Measurements from ENCODE around the gene TAF15. TPM values are rescaled to one million over a fixed set of nuclear protein-coding genes. Genes with fewer than 3 reads are reported as not detected.

TAF15 gene
- total and polyA plus RNA-seq, 2 of the 4 experiments (the other 2 are of a cell fraction): 46.8 to 98.0 TPM

GRCh38 chr17:35766903-35767510, 42.3 kb upstream of the TAF15 start:
- H3K4me2 ChIP-seq (ENCODE audit: low read depth, low read length): no peak overlapping the region
- H3K9me1 ChIP-seq (ENCODE audit: insufficient read depth, low read length): no peaks in the 10 kb centered on the region
- H2BK120ac ChIP-seq (ENCODE audit: low read depth, low read length): no peak overlapping the region
- no peaks in the 10 kb centered on the region for H3K79me1 ChIP-seq (ENCODE audit: low read depth in 1 of 2, low read length in 2 of 2)
- intact Hi-C loops (cut with micrococcal nuclease) (no loop called here), dilution Hi-C loops (cut with HindIII; ENCODE audit: low sequenced_read_pairs, unreplicated experiment) (no loop called here), in situ Hi-C loops (cut with MboI; ENCODE audit: low sequenced_read_pairs) (no loop called here)
- POLR2A ChIA-PET (ENCODE audit: unreplicated experiment): interaction anchor here (0.6 kb wide), 1 partner anchor 81 kb away, joined by 5 read pairs; no protein-coding TSS in a partner anchor
- no peak overlapping the region for H2BK20ac ChIP-seq (ENCODE audit: low read depth, low read length)
- peak overlapping the region; percentile 63 for H2AK9ac ChIP-seq (replicated peaks; ENCODE audit: low read depth, low read length, poor library complexity)
- peaks cover 27% of the 10 kb centered on the region for H3K27me3 ChIP-seq (ENCODE audit: control insufficient read depth, insufficient read depth, low read length)
- no peak overlapping the region for H2AK5ac ChIP-seq (ENCODE audit: low read depth, low read length)
- no peak overlapping the region for H3K4me3 ChIP-seq (ENCODE audit: insufficient read depth, low read depth, low read length)
- H2BK5ac ChIP-seq (ENCODE audit: low read depth, low read length, poor library complexity, severe bottlenecking): no peak overlapping the region
- H3K36me3 ChIP-seq (ENCODE audit: control insufficient read depth, insufficient read depth, low read length): no peaks in the 10 kb centered on the region
- BruUV-seq (replicated peaks): no TSS peak
- peak; percentile 37; the same call in 1 of the 2 replicates for ATAC-seq (ENCODE audit: low read depth)
- no peak overlapping the region for H3K27ac ChIP-seq (ENCODE audit: insufficient read depth, low read length)
- no peak overlapping the region for H3K18ac ChIP-seq (ENCODE audit: low read depth, low read length)
- CTCF ChIA-PET: interaction anchor here (0.6 to 2.3 kb wide), 7 partner anchors 15 to 510 kb away, joined by 3 to 13 read pairs (median 3); partner anchors contain the start of gene TAF15
- H3K4ac ChIP-seq (ENCODE audit: low read depth, low read length): no peak overlapping the region
- DNase-seq: peak; percentile 43
- H3K4me1 ChIP-seq (ENCODE audit: control insufficient read depth, insufficient read depth, low read length): peaks cover 3% of the 10 kb centered on the region
- no CpG with 5 or more reads among the region's 7 CpGs for WGBS, 2 experiments (ENCODE audit: extremely low coverage in 2 of 2, insufficient read length in 1 of 2)
- H4K20me1 ChIP-seq (ENCODE audit: insufficient read depth, low read length): peaks cover 8% of the 10 kb centered on the region; the same call in 1 of the 2 replicates
- H4K8ac ChIP-seq (ENCODE audit: low read depth in 2 of 2, low read length in 2 of 2): no peak overlapping the region
- H4K91ac ChIP-seq (ENCODE audit: insufficient read depth, low read depth, low read length): no peak overlapping the region
- H3K9me3 ChIP-seq (ENCODE audit: control insufficient read depth, insufficient read depth, low read length): no peaks in the 10 kb centered on the region
- no peak overlapping the region for H4K5ac ChIP-seq (ENCODE audit: low read depth, low read length)
- no peak overlapping the region for H3K56ac ChIP-seq (ENCODE audit: extremely low read depth, insufficient read depth, low read length)
- H2AFZ ChIP-seq (replicated peaks; ENCODE audit: low read length, poor library complexity): no peak overlapping the region
- H3K14ac ChIP-seq (replicated peaks; ENCODE audit: low read depth, low read length): no peak overlapping the region
- H2BK15ac ChIP-seq (ENCODE audit: low read depth, low read length): no peak overlapping the region
- H3K9ac ChIP-seq (ENCODE audit: low read depth, low read length): no peak overlapping the region
- TF ChIP-seq MAZ (IDR thresholded peaks at IDR 0.05; ENCODE audit: borderline replicate concordance, low read depth, low read length) (no peak), NFE2L2 (IDR thresholded peaks at IDR 0.05; ENCODE audit: low read depth, low read length) (no peak), MXI1 (IDR thresholded peaks at IDR 0.05; ENCODE audit: borderline replicate concordance, low read depth, low read length) (no peak), BHLHE40 (IDR thresholded peaks at IDR 0.05; ENCODE audit: low read depth, low read length) (no peak), USF2 (IDR thresholded peaks at IDR 0.05; ENCODE audit: low read depth, low read length) (no peak), CEBPB (IDR thresholded peaks at IDR 0.05; ENCODE audit: low read depth, low read length) (no peak), CHD1 (IDR thresholded peaks at IDR 0.05; ENCODE audit: low read depth, low read length) (no peak), RFX5 (IDR thresholded peaks at IDR 0.05; ENCODE audit: low read depth, low read length) (no peak), ELK1 (IDR thresholded peaks at IDR 0.05; ENCODE audit: borderline replicate concordance, low read depth, low read length) (no peak), RCOR1 (IDR thresholded peaks at IDR 0.05; ENCODE audit: insufficient replicate concordance, low read length) (no peak), SMC3 (IDR thresholded peaks at IDR 0.05; ENCODE audit: low read depth, low read length) (peak; percentile 95), RAD21 (IDR thresholded peaks at IDR 0.05; ENCODE audit: low read length) (peak; percentile 81), POLR2A (IDR thresholded peaks at IDR 0.05; ENCODE audit: low read depth, low read length) (no peak), MAFK (IDR thresholded peaks at IDR 0.05; ENCODE audit: low read depth, low read length) (no peak), FOS (IDR thresholded peaks at IDR 0.05; ENCODE audit: low read depth, low read length) (no peak), CTCF (conservative IDR thresholded peaks at IDR 0.05; ENCODE audit: low read depth, low read length) (peak; percentile 80)
- H3K23ac ChIP-seq (ENCODE audit: low read depth, low read length): no peak overlapping the region

All from IMR-90 (cell line).